Testis (tissue), 2 donors: ENCODE measurements around the gene URB1.

Experiments
- CTCF ChIP-seq, 3 experiments: fragments of 450-650 bp in 2 of 3; fragments of 200-600 bp in 1 of 3; sonication (generic) in 1 of 3; IDR thresholded peaks; one replicate each; pipeline ENCODE4 v1.5.1; 2016 to 2019; ENCODE audit warnings: antibody characterized with exemption in 3 of 3, mild to moderate bottlenecking in 2 of 3, moderate library complexity in 1 of 3
- POLR2A ChIP-seq: fragments of 450-650 bp; IDR thresholded peaks from one replicate; pipeline ENCODE4 v1.6.1; 2017; ENCODE audit warnings: antibody characterized with exemption, mild to moderate bottlenecking, moderate library complexity

- TF ChIP-seq POLR2A: no peak
- TF ChIP-seq CTCF (IDR thresholded peaks at IDR 0.05): no peak
Measured at GRCh38 chr21:32389337-32390015, 3.3 kb downstream of the URB1 start.
